HUES6 (cell line): Measurements from ENCODE around the gene DPP7.
A peak's percentile ranks its signal among the peaks of the same experiment; 100 is the strongest.

ENCODE experiments used
- H3K27ac ChIP-seq: 2 replicates; pipeline ENCODE4 v1.7.0; 2013; ENCODE audit warnings: low read depth, mild to moderate bottlenecking, low read length, inconsistent platforms
- H3K27me3 ChIP-seq: 2 replicates; pipeline ENCODE4 v1.6.1; 2013; ENCODE audit warnings: low read length; ENCODE audit not compliant: control insufficient read depth, insufficient read depth
- H3K36me3 ChIP-seq: 2 replicates; pipeline ENCODE4 v1.6.1; 2013; ENCODE audit warnings: low read length; ENCODE audit not compliant: control insufficient read depth, insufficient read depth
- H3K4me1 ChIP-seq: 2 replicates; pipeline ENCODE4 v1.6.1; 2013; ENCODE audit warnings: low read length; ENCODE audit not compliant: control insufficient read depth, insufficient read depth
- H3K4me3 ChIP-seq: 2 replicates; pipeline ENCODE4 v1.5.1; 2013; ENCODE audit warnings: low read depth, low read length
- H3K9ac ChIP-seq: one replicate; pipeline ENCODE4 v1.6.1; 2013; ENCODE audit warnings: mild to moderate bottlenecking, low read length
- H3K9me3 ChIP-seq: 2 replicates; pipeline ENCODE4 v1.6.1; 2013; ENCODE audit warnings: low read depth, low read length; ENCODE audit not compliant: control insufficient read depth, insufficient read depth

DPP7 gene

DNA sequence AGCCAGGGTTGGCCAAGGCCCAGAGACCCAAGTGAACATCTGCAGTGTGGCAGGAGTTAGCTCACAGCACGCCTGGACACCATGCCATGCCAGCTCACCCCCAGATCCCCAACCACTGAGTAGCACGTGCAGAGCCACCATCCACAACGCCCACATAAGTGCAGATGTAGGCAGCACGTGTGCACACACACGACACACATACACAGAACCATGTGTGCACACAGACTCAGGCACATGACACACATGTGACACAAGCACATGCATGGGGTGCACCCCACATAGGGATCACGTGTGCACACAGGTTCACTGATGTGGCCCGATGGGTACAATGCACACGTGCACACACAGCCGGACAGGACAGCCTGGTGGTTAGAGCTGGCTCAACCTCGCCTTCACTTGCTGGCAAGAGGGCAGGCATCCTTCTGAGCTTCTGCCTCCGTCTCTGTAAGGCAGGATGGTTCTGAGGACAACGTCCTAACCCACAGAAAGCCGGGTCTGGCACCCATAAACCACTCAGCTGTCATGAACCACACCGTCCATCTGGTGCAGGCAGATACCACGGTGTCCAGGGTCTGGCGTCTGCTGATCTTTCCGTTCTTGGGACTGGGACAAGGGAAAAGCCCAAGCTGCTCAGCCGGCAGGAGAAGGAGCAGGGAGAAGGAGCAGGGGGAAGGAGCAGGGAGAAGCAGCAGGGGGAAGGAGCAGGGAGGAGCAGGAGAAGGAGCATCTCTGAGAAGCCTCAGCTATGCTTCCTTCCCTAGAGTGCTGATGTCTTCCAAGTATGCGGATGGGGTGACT lies 43.3 kb upstream of the DPP7 start:
- H3K36me3 ChIP-seq: no peaks in the 10 kb centered on the region
- H3K4me3 ChIP-seq: no peak overlapping the region
- peaks cover 6% of the 10 kb centered on the region; the same call in 1 of the 2 replicates for H3K4me1 ChIP-seq
- H3K9me3 ChIP-seq: peaks cover 6% of the 10 kb centered on the region; the same call in 1 of the 2 replicates
- peaks cover 82% of the 10 kb centered on the region for H3K27me3 ChIP-seq
- H3K27ac ChIP-seq: no peak overlapping the region
- H3K9ac ChIP-seq: no peak overlapping the region

DNA sequence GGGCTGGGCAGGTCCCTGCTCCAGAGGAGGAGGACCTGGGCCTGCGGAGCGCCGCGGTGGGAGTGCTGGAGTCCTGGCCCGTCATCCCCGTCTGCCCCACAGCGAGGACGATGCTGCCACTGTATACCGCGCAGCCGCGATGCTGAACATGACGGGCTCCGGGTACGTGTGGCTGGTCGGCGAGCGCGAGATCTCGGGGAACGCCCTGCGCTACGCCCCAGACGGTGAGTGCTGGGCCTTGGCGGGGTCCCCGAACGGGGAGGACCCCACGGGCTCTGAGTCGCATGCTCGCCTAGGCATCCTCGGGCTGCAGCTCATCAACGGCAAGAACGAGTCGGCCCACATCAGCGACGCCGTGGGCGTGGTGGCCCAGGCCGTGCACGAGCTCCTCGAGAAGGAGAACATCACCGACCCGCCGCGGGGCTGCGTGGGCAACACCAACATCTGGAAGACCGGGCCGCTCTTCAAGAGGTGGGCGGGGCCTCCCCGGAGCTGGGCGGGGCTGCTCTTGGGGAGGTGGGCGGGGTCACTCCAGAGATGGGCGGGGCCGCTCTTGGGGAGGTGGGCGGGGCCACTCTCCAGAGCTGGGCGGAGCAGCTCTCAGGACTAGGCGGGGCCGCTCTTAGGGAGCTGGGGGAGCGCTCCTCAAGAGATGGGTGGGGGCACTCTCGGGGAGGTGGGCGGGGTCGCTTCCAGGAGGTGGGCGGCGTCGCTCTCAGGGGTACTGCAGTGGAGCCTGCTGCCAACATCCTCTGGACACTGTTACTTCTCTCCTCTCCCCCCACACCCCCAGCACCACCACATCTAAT lies 42.2 kb upstream of the DPP7 start:
- no peak overlapping the region for H3K27ac ChIP-seq
- no peak overlapping the region for H3K9ac ChIP-seq

DNA sequence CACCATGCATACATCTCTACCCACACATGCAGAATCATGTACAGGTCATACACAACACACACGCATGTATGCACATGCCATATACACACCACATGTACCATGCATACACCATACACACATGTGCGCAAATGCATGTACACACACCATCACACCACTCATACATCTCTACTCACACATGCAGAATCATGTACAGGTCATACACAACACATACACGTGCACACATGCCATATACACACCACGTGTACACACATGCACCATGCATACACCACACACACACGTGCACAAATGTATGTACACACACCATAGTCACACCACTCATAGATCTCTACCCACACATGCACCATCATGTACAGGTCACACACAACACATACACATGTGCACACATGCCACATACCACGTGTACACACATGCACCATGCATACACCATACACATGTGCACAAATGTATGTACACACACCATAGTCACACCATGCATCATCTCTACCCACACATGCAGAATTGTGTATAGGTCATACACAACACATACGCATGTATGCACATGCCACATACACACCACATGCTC lies 38.4 kb upstream of the DPP7 start:
- Histone ChIP-seq H3K9me3 (peaks cover 7% of the 10 kb centered on the region; the same call in 1 of the 2 replicates), H3K27ac (no peak overlapping the region), H3K27me3 (peaks cover 53% of the 10 kb centered on the region), H3K36me3 (no peaks in the 10 kb centered on the region), H3K4me1 (peaks cover 12% of the 10 kb centered on the region), H3K4me3 (no peak overlapping the region), H3K9ac (no peak overlapping the region)

More for the DNA sequence above, 42.2 kb upstream of the DPP7 start:
- Histone ChIP-seq H3K36me3 (no peaks in the 10 kb centered on the region), H3K9me3 (peaks cover 7% of the 10 kb centered on the region; the same call in 1 of the 2 replicates), H3K4me3 (peak overlapping the region; percentile 64), H3K4me1 (peaks cover 6% of the 10 kb centered on the region; the same call in 1 of the 2 replicates), H3K27me3 (peaks cover 72% of the 10 kb centered on the region)

- H3K4me1 ChIP-seq: peaks cover 11% of the 10 kb centered on the region
- H3K4me3 ChIP-seq: no peak overlapping the region
- H3K9me3 ChIP-seq: peaks cover 7% of the 10 kb centered on the region; the same call in 1 of the 2 replicates
- H3K36me3 ChIP-seq: no peaks in the 10 kb centered on the region
- H3K9ac ChIP-seq: no peak overlapping the region
- H3K27me3 ChIP-seq: peaks cover 48% of the 10 kb centered on the region
- H3K27ac ChIP-seq: no peak overlapping the region
These were observed 36.3 kb upstream of the DPP7 start for GRCh38 chr9:137150617-137151457.

DNA sequence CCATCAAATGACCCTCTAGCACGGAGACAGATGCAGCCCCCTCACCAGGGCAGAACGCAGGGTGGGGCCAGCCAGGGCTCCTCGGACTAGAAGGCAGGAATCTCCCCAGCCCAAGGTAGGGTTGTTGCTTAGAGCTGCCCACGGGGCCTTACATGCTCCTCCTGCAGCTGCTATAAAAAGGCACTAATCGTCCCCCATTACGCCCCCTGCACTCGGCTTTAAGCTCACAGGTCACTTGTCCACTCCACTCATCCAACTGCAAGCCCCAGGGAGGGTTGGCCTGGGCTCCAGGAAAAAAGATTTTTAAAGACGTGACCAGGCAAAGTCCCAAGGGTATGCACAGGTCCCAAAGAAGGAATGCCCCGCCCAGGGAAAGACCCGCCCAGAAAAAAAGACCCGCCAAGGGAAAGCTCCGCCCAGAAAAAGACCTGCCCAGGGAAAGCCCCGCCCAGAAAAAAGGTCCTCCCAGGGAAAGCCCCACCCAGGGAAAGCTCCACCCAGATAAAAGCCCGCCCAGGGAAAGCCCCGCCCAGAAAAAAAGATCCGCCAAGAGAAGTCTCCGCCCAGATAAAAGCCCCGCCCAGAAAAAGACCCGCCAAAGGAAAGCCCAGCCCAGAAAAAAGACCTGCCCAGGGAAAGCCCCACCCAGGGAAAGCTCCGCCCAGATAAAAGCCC lies 35.5 kb upstream of the DPP7 start:
- H3K36me3 ChIP-seq: no peaks in the 10 kb centered on the region
- H3K27ac ChIP-seq: no peak overlapping the region
- H3K9ac ChIP-seq: no peak overlapping the region
- H3K4me1 ChIP-seq: peaks cover 11% of the 10 kb centered on the region
- H3K4me3 ChIP-seq: peak overlapping the region; percentile 37
- peaks cover 7% of the 10 kb centered on the region; the same call in 1 of the 2 replicates for H3K9me3 ChIP-seq
- H3K27me3 ChIP-seq: peaks cover 44% of the 10 kb centered on the region

DNA sequence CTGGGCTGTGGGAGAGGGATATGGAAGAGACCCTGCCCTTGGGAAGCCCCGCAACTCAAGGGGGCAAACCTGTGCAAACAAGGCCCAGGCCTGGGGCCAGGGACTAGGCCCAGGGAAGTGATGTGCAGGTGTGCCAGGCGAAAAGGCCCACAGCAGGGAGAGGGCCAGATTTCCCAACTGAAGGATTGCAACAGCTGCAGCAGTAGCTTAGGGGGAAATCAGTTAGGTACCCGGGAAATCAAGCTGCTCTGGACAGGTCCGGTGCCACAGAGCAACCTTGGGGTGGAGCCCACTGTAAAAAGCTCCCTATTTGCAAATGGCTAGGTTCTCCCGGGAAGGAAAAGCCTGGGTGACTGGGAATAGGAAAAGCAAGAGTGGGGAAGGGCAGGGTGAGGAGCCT lies 34.8 kb upstream of the DPP7 start:
- Histone ChIP-seq H3K27me3 (peaks cover 38% of the 10 kb centered on the region), H3K9me3 (peaks cover 7% of the 10 kb centered on the region; the same call in 1 of the 2 replicates), H3K27ac (no peak overlapping the region), H3K36me3 (no peaks in the 10 kb centered on the region), H3K9ac (no peak overlapping the region), H3K4me3 (no peak overlapping the region), H3K4me1 (peaks cover 11% of the 10 kb centered on the region)

GRCh38 chr9:137148661-137149060 lies 34.1 kb upstream of the DPP7 start:
- H3K9ac ChIP-seq: no peak overlapping the region
- peaks cover 44% of the 10 kb centered on the region for H3K27me3 ChIP-seq
- H3K9me3 ChIP-seq: peaks cover 7% of the 10 kb centered on the region; the same call in 1 of the 2 replicates
- H3K27ac ChIP-seq: no peak overlapping the region
- peaks cover 11% of the 10 kb centered on the region for H3K4me1 ChIP-seq
- no peaks in the 10 kb centered on the region for H3K36me3 ChIP-seq
- no peak overlapping the region for H3K4me3 ChIP-seq

DNA sequence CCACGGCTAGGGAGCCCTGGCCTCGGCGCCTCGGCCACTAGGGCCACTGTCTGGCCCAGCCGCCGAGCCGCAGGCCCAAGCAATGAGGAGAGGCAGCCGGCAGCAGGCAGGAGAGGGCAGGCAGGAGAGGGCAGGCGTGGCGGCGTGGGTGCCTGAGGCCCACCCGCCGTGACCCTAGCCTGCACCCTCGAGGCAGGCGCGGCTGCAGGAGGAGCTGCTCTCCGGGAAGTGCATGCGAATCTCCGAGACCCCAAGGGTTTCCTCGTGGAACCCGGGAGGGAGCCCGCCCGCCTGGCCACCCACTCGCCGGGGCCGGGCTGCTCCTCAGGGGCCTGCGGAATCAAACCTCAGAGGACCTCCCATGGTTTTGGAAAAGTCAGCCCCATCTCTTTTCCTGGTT lies 33.7 kb upstream of the DPP7 start:
- Histone ChIP-seq H3K36me3 (no peaks in the 10 kb centered on the region), H3K4me1 (peaks cover 11% of the 10 kb centered on the region), H3K27ac (no peak overlapping the region), H3K27me3 (peaks cover 48% of the 10 kb centered on the region), H3K9me3 (peaks cover 5% of the 10 kb centered on the region; the same call in 1 of the 2 replicates), H3K9ac (no peak overlapping the region), H3K4me3 (no peak overlapping the region)

- no peak overlapping the region for H3K4me3 ChIP-seq
- peaks cover under 1% of the 10 kb centered on the region; the same call in 1 of the 2 replicates for H3K9me3 ChIP-seq
- no peak overlapping the region for H3K27ac ChIP-seq
- peaks cover 53% of the 10 kb centered on the region for H3K27me3 ChIP-seq
- no peaks in the 10 kb centered on the region for H3K36me3 ChIP-seq
- H3K4me1 ChIP-seq: peaks cover 11% of the 10 kb centered on the region
- no peak overlapping the region for H3K9ac ChIP-seq
These were observed 33.2 kb upstream of the DPP7 start for GRCh38 chr9:137147793-137148160.
